SK-N-MC (cell line): ENCODE results near the gene WDR7.

ENCODE experiments used
- EZH2 ChIP-seq: fragments of 200-600 bp; sonication (generic); IDR thresholded peaks from one replicate; pipeline ENCODE4 v1.6.1; 2017; ENCODE audit warnings: antibody characterized with exemption
- FOXP2 ChIP-seq: optimal IDR thresholded peaks from 2 replicates; pipeline ENCODE3; 2011; ENCODE audit warnings: mild to moderate bottlenecking, moderate library complexity; ENCODE audit not compliant: insufficient read depth; ENCODE audit errors: extremely low read length, control extremely low read depth
- POLR2AphosphoS5 ChIP-seq: IDR thresholded peaks from 2 replicates; pipeline ENCODE4 v1.6.1; 2012; ENCODE audit warnings: mild to moderate bottlenecking, low read depth, low read length, borderline replicate concordance

- no peak for TF ChIP-seq POLR2AphosphoS5
- TF ChIP-seq EZH2, result no peak
- no peak for TF ChIP-seq FOXP2
Observed at GRCh38 chr18:56743115-56743514, 92.0 kb downstream of the WDR7 start.
